Kidney (tissue), 14 donors: ENCODE data around the gene PERM1. TPM values are rescaled to one million over a fixed set of nuclear protein-coding genes. Genes with fewer than 3 reads are reported as not detected.
A peak's percentile ranks its signal among the peaks of the same experiment; 100 is the strongest.

Source experiments
- DNase-seq, 5 donors: peaks; one replicate each; pipeline ENCODE4 v3.0.0-alpha.2; 2013 to 2020
- FAIRE-seq: peaks from 2 replicates; lab custom pipeline; 2012; peaks lifted over from hg19 to GRCh38; lab: Jason Lieb, UNC
- H3K27ac ChIP-seq, 2 donors: one replicate each; pipeline ENCODE4 v1.7.0; 2013; ENCODE audit warnings: low read depth in 2 of 2, low read length in 2 of 2, inconsistent platforms in 1 of 2
- H3K27me3 ChIP-seq: one replicate; pipeline ENCODE4 v1.7.1; 2013; ENCODE audit warnings: low read length, inconsistent platforms; ENCODE audit not compliant: control insufficient read depth, insufficient read depth
- H3K36me3 ChIP-seq, 3 donors: one replicate each; pipeline versions ENCODE4 v1.7.0 to v1.7.1; 2013; ENCODE audit warnings: low read length in 3 of 3, control low read depth in 1 of 3, inconsistent platforms in 1 of 3; ENCODE audit not compliant: insufficient read depth in 3 of 3, control insufficient read depth in 2 of 3
- H3K4me1 ChIP-seq, 3 donors: one replicate each; pipeline versions ENCODE4 v1.7.0 to v1.7.1; 2013; ENCODE audit warnings: low read length in 3 of 3, inconsistent platforms in 1 of 3, low read depth in 1 of 3; ENCODE audit not compliant: control insufficient read depth in 2 of 3, insufficient read depth in 2 of 3
- H3K4me3 ChIP-seq, 3 donors: one replicate each; pipeline versions ENCODE4 v1.7.0 to v1.8.1; 2013; ENCODE audit warnings: low read length in 3 of 3, control low read depth in 1 of 3, inconsistent platforms in 1 of 3
- H3K9ac ChIP-seq, 3 donors: one replicate each; pipeline versions ENCODE4 v1.7.0 to v1.7.1; 2013; ENCODE audit warnings: low read length in 3 of 3, control low read depth in 1 of 3, inconsistent platforms in 1 of 3
- H3K9me3 ChIP-seq, 3 donors: one replicate each; pipeline versions ENCODE4 v1.7.0 to v1.7.1; 2013; ENCODE audit warnings: low read length in 3 of 3, control low read depth in 1 of 3, inconsistent platforms in 1 of 3; ENCODE audit not compliant: control insufficient read depth in 2 of 3, insufficient read depth in 1 of 3
- CTCF ChIP-seq: IDR thresholded peaks from 3 replicates; pipeline ENCODE4 v1.5.1; 2012; ENCODE audit warnings: mild to moderate bottlenecking, moderate library complexity, borderline replicate concordance; ENCODE audit not compliant: insufficient read depth; ENCODE audit errors: extremely low read depth
- intact Hi-C: fragments of 100-400 bp; cut with DNase I; formaldehyde crosslinking; loops from one replicate; pipeline ENCODE4 v1.11.1; 2022
- polyA plus RNA-seq: library from polyadenylated mRNA; stranded (reverse); fragments of 350-450 nt; fragmentation: Illumina TruSeq; extraction: RNeasy Lipid Tissue Mini Kit (QIAGEN cat#74804); gene quantifications from one replicate; pipeline ENCODE4 v1.2.3, GENCODE V29; 2014; ENCODE audit warnings: low read depth, low replicate concordance; ENCODE audit not compliant: insufficient read depth
- total RNA-seq: library from RNA; stranded (reverse); fragmentation: NEBNext Ultra II Directional; extraction: Animal tissue kit (Norgen Biotek cat#: 25700); gene quantifications from one replicate; pipeline ENCODE4 v1.2.1, GENCODE V29; 2021
- donor health status: control.
- donor health status: control.
- donor health status: control.
- donor health status: control.
- donor health status: control.
- donor health status: DM: yes; HTN: yes; CAD: no.
- donor health status: Normal renal cell carcinoma (clear cell type).

PERM1 gene
- total and polyA plus RNA-seq, 2 donors from 2014 or later, result 0.25 to 0.86 TPM

GRCh38 chr1:935751-936231, 46.1 kb downstream of the PERM1 start:
- DNase-seq, result peak in 3 of 5 donors; percentile 70 to 90 (median 80)
- peaks cover 0 to 27% (median 0%) of the 10 kb centered on the region in 3 donors for H3K4me1 ChIP-seq
- intact Hi-C loops, result no loop called here
- H3K4me3 ChIP-seq, result no peak overlapping the region
- no peaks in the 10 kb centered on the region for H3K36me3 ChIP-seq
- no peaks in the 10 kb centered on the region for H3K9me3 ChIP-seq
- no peak for TF ChIP-seq CTCF
- no peaks in the 10 kb centered on the region for H3K27me3 ChIP-seq
- no peak for FAIRE-seq
- no peak overlapping the region for H3K27ac ChIP-seq
- no peak overlapping the region for H3K9ac ChIP-seq

GRCh38 chr1:934991-935750, 46.7 kb downstream of the PERM1 start:
- intact Hi-C loops, result no loop called here
- FAIRE-seq (no peak), DNase-seq (peak in 1 of 5 donors; percentile 55)
- TF ChIP-seq CTCF, result no peak
- no peak overlapping the region for H3K9ac ChIP-seq
- H3K36me3 ChIP-seq, result no peaks in the 10 kb centered on the region
- peaks cover 0 to 27% (median 0%) of the 10 kb centered on the region in 3 donors for H3K4me1 ChIP-seq
- no peaks in the 10 kb centered on the region for H3K9me3 ChIP-seq
- H3K4me3 ChIP-seq, result no peak overlapping the region
- no peaks in the 10 kb centered on the region for H3K27me3 ChIP-seq
- no peak overlapping the region for H3K27ac ChIP-seq

DNA sequence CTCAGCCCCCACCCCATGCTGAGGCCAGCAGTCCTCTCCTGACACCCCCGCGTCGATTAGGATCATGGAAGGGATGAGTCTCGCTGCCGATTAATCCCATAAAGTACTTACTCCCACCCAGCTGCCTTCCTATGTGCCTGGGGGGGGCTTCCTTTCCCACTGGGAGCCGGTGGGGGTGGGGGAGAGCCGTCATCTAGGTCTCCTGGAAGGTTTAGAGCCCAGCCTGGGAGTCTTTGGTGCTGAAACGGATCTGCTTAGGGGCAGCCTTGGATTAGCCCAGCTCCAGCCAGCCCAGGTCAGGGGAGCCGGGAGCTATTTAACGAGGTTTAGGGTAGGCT, 48.3 kb downstream of the PERM1 start:
- Histone ChIP-seq H3K36me3 (no peaks in the 10 kb centered on the region), H3K9me3 (no peaks in the 10 kb centered on the region), H3K27me3 (no peaks in the 10 kb centered on the region), H3K4me1 (peaks cover 0 to 15% (median 0%) of the 10 kb centered on the region in 3 donors), H3K4me3 (no peak overlapping the region), H3K27ac (no peak overlapping the region), H3K9ac (no peak overlapping the region)
- intact Hi-C loops, result no loop called here
- TF ChIP-seq CTCF, result no peak
- FAIRE-seq (no peak), DNase-seq (peak in 1 of 5 donors; percentile 65)
